A673 (cell line): Measurements from ENCODE around the gene IER3. TPM values are rescaled to one million over a fixed set of nuclear protein-coding genes. Genes with fewer than 3 reads are reported as not detected.
A peak's percentile ranks its signal among the peaks of the same experiment; 100 is the strongest.

Experiments used
- BruUV-seq: library from RNA; stranded (reverse); fragments of 400-500 nt; replicated peaks from 2 replicates; lab custom pipeline; 2021; lab: Mats Ljungman, UMichigan
- CTCF ChIA-PET: fragments of 300-600 bp; sonication (Branson Sonifier 250); formaldehyde crosslinking; loops from one replicate; lab custom pipeline; 2022; ENCODE audit warnings: antibody characterized with exemption; lab: Charles Lee
- POLR2A ChIA-PET: fragments of 300-600 bp; sonication (Branson Sonifier 250); formaldehyde crosslinking; loops from one replicate; lab custom pipeline; 2022; ENCODE audit warnings: antibody characterized with exemption; ENCODE audit not compliant: low non-redundant PET; lab: Charles Lee
- DNase-seq: peaks from one replicate; pipeline ENCODE4 v3.0.0-alpha.2; 2015; ENCODE audit warnings: low spot score
- H3K27ac ChIP-seq: fragments of 200-600 bp; sonication (generic); 2 replicates; pipeline ENCODE4 v1.5.1; 2016; ENCODE audit warnings: mixed run types, low read depth, mild to moderate bottlenecking, mixed read lengths, antibody characterized with exemption, low read length; ENCODE audit not compliant: poor library complexity, severe bottlenecking
- H3K27me3 ChIP-seq: fragments of 200-600 bp; sonication (generic); replicated peaks from 2 replicates; pipeline ENCODE4 v1.6.1; 2017; ENCODE audit warnings: mixed run types, low read depth, mild to moderate bottlenecking, mixed read lengths, antibody characterized with exemption, low read length; ENCODE audit not compliant: insufficient read depth, poor library complexity
- H3K36me3 ChIP-seq: fragments of 200-600 bp; sonication (generic); 2 replicates; pipeline ENCODE4 v1.6.1; 2016; ENCODE audit warnings: mixed run types, mild to moderate bottlenecking, mixed read lengths, antibody characterized with exemption, low read length; ENCODE audit not compliant: insufficient read depth, poor library complexity, severe bottlenecking
- H3K4me1 ChIP-seq: fragments of 200-600 bp; sonication (generic); 2 replicates; pipeline ENCODE4 v1.6.1; 2017; ENCODE audit warnings: mixed run types, mild to moderate bottlenecking, mixed read lengths, antibody characterized with exemption, low read length; ENCODE audit not compliant: insufficient read depth, poor library complexity, severe bottlenecking
- H3K4me3 ChIP-seq: fragments of 200-600 bp; sonication (generic); 2 replicates; pipeline ENCODE4 v1.5.1; 2016; ENCODE audit warnings: low read depth, mixed run types, mild to moderate bottlenecking, mixed read lengths, low read length; ENCODE audit not compliant: poor library complexity, severe bottlenecking
- H3K9me3 ChIP-seq: fragments of 200-600 bp; sonication (generic); 2 replicates; pipeline ENCODE4 v1.6.1; 2016; ENCODE audit warnings: mixed run types, low read depth, mild to moderate bottlenecking, mixed read lengths, antibody characterized with exemption, low read length; ENCODE audit not compliant: poor library complexity, severe bottlenecking
- CTCF ChIP-seq: fragments of 300-800, 200-600 bp; sonication (generic); conservative IDR thresholded peaks from 2 replicates; pipeline ENCODE4 v1.5.1; 2017; ENCODE audit warnings: low read depth, mild to moderate bottlenecking, antibody characterized with exemption, low read length, moderate library complexity, mixed read lengths
- EZH2 ChIP-seq: fragments of 200-600 bp; sonication (generic); IDR thresholded peaks from 2 replicates; pipeline ENCODE4 v1.6.1; 2017; ENCODE audit warnings: borderline replicate concordance, low read depth, mild to moderate bottlenecking, mixed read lengths, antibody characterized with exemption, low read length; ENCODE audit not compliant: poor library complexity, severe bottlenecking
- intact Hi-C: fragments of 100-400 bp; cut with micrococcal nuclease; formaldehyde crosslinking; loops from one replicate; pipeline ENCODE4 v1.10.0; 2022; ENCODE audit not compliant: unreplicated experiment
- total RNA-seq: library from RNA; stranded (reverse); gene quantifications from 2 replicates; pipeline ENCODE4 v1.2.3, GENCODE V29; 2021

The IER3 gene
- total RNA-seq, 1 experiment from 2014 or later = 34.6 TPM

- TF ChIP-seq EZH2 (no peak), CTCF (no peak)
- BruUV-seq = no TSS peak
- no peaks in the 10 kb centered on the region for H3K36me3 ChIP-seq
- intact Hi-C loops = no loop called here
- H3K27ac ChIP-seq = no peak overlapping the region
- no peaks in the 10 kb centered on the region for H3K27me3 ChIP-seq
- no peak overlapping the region for H3K4me3 ChIP-seq
- DNase-seq = no peak
- no peaks in the 10 kb centered on the region for H3K9me3 ChIP-seq
- peaks cover 20% of the 10 kb centered on the region for H3K4me1 ChIP-seq
- ChIA-PET CTCF (no interaction called here), POLR2A (no interaction called here)
Measured at GRCh38 chr6:30747300-30747687, 2.9 kb upstream of the IER3 start.

GRCh38 chr6:30743099-30744053, 971 bp downstream of the IER3 start:
- DNase-seq = peak; percentile 63
- Histone ChIP-seq H3K4me1 (peaks cover 19% of the 10 kb centered on the region), H3K36me3 (peaks cover 27% of the 10 kb centered on the region), H3K4me3 (peak overlapping the region; percentile 90), H3K9me3 (no peaks in the 10 kb centered on the region), H3K27ac (peak overlapping the region; percentile 80), H3K27me3 (no peaks in the 10 kb centered on the region)
- TF ChIP-seq CTCF = no peak
- POLR2A ChIA-PET = interaction anchor here (0.7 kb wide), 1 partner anchor 280 kb away, joined by 5 read pairs; no protein-coding TSS in a partner anchor
- intact Hi-C loops = loop anchor here (2.0 to 5.0 kb wide), 4 partner anchors 37 to 344 kb away; no protein-coding TSS in a partner anchor
- CTCF ChIA-PET = no interaction called here
- BruUV-seq = TSS peak; percentile 85

DNA sequence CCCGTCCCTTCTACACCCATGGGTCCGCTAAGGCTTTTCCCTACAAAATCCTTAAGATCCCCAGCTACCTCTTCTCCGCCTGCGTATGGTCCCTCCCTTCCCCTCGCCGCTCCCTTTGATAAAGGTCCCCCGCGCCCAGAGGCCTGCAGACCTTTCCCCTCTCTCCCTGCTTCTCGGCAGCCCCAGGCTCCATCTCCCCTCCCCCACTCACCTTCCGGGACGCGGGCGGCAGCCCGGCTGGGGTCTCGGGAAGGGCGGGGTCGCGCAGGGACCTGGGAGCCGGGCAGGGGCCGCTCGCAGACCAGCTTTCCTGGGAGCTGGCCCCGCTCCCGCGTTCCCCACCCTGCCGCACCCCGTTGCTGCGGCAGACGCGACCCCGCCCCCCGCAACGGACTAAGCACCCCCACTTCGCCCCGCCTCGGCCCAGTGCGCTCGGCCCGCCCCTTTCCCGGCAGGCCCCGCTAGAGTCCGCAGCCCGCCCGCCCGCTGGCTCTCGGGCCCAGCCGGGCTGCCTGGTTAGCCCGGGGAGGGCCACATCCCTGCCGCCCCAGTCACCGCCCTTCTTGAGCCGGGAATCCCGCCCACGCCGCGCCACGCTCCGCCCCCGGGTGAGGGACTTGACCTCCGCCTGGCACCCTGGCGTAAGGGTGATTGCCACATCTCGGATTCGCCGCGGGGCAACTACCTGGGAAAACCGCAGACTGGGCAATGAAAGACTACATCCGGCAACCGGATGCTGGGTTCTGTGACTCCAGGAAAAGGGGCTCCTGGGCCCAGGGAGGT, 1.8 kb downstream of the IER3 start, which contains the start of gene FLOT1:
Gene FLOT1 (minus strand): TSS at position 372 of the 783 bp plus-strand sequence. CDS start 498 bp downstream, outside the sequence.
- POLR2A ChIA-PET = no interaction called here
- Histone ChIP-seq H3K4me3 (peak within 1 kb of the TSS; percentile 90), H3K4me1 (peaks cover 11% of the 10 kb centered on the region), H3K36me3 (peaks cover 36% of the 10 kb centered on the region), H3K27ac (peak within 1 kb of the TSS; percentile 80), H3K9me3 (no peaks in the 10 kb centered on the region), H3K27me3 (no peaks in the 10 kb centered on the region)
- CTCF ChIA-PET = no interaction called here
- TF ChIP-seq EZH2 (no peak), CTCF (no peak)
- intact Hi-C loops = loop anchor here (2.0 to 5.0 kb wide), 3 partner anchors 80 to 345 kb away; no protein-coding TSS in a partner anchor
- BruUV-seq = no TSS peak
- peak; percentile 92 for DNase-seq
